Gastroesophageal sphincter (tissue), 4 donors: ENCODE measurements around the gene GARIN3. TPM values are rescaled to one million over a fixed set of nuclear protein-coding genes. Genes with fewer than 3 reads are reported as not detected.
"Not testable (repeated sequence)": the region's sequence is repeated elsewhere in the genome, so short reads cannot be mapped to it uniquely, and the experiment has no call there.

Source experiments
- ATAC-seq: fragments of 150-250 bp; one replicate; pipeline ENCODE4 v1.9.1; 2016; ENCODE audit warnings: mild to moderate bottlenecking, moderate library complexity
- H3K27ac ChIP-seq, 4 donors: fragments of 200-600 bp; sonication (generic) in 3 of 4; 1 replicate in 3 of 4; 2 replicates in 1 of 4; pipeline ENCODE4 v1.5.1; 2016 to 2019
- H3K27me3 ChIP-seq: fragments of 200-600 bp; sonication (generic); one replicate; pipeline ENCODE4 v1.5.1; 2019
- H3K36me3 ChIP-seq, 2 donors: fragments of 200-600 bp; sonication (generic); one replicate each; pipeline ENCODE4 v1.5.1; 2019; ENCODE audit warnings: control low read depth in 1 of 2
- H3K4me1 ChIP-seq, 3 donors: fragments of 200-600 bp; sonication (generic); 1 replicate in 2 of 3; 2 replicates in 1 of 3; pipeline ENCODE4 v1.5.1; 2016 to 2019; ENCODE audit warnings: control low read depth in 2 of 3
- H3K4me3 ChIP-seq, 2 donors: fragments of 200-600 bp; sonication (generic); one replicate each; pipeline ENCODE4 v1.5.1; 2019; ENCODE audit warnings: mild to moderate bottlenecking in 1 of 2, moderate library complexity in 1 of 2
- H3K9me3 ChIP-seq, 3 donors: fragments of 200-600 bp; sonication (generic); one replicate each; pipeline ENCODE4 v1.5.1; 2017 to 2019; ENCODE audit warnings: control low read depth in 2 of 3
- CTCF ChIP-seq, 4 experiments: fragments of 200-600 bp in 2 of 4; fragments of 450-650 bp in 2 of 4; sonication (generic) in 1 of 4; IDR thresholded peaks; one replicate each; pipeline ENCODE4 v1.5.1; 2017 to 2019; ENCODE audit warnings: antibody characterized with exemption in 4 of 4, mild to moderate bottlenecking in 2 of 4, moderate library complexity in 2 of 4
- EP300 ChIP-seq: sonication (generic); formaldehyde crosslinking; IDR thresholded peaks from one replicate; pipeline ENCODE4 v1.6.1; 2017; ENCODE audit warnings: antibody characterized with exemption, mild to moderate bottlenecking
- POLR2A ChIP-seq, 2 donors: fragments of 450-650 bp; IDR thresholded peaks; one replicate each; pipeline ENCODE4 v1.6.1; 2017; ENCODE audit warnings: antibody characterized with exemption in 2 of 2, mild to moderate bottlenecking in 2 of 2, moderate library complexity in 1 of 2
- POLR2AphosphoS5 ChIP-seq: sonication (generic); formaldehyde crosslinking; IDR thresholded peaks from one replicate; pipeline ENCODE4 v1.6.1; 2017; ENCODE audit warnings: antibody characterized with exemption
- WGBS, 2 donors: methylation state at CpG; one replicate each; pipeline ENCODE4 v1.1.5; 2018; ENCODE audit warnings: low coverage in 1 of 2; 5-methylcytosine and 5-hydroxymethylcytosine counted together
- total RNA-seq, 4 donors: library from RNA; depleted of rRNA; stranded (reverse); fragments of >200 nt; gene quantifications; one replicate each; pipeline ENCODE4 v1.1.0, GENCODE V29; 2016

Gene GARIN3
- total RNA-seq, 4 donors from 2014 or later = not detected

GRCh38 chr5:157212307-157212706 lies 46.2 kb upstream of the GARIN3 start:
- no peak overlapping the region for H3K27ac ChIP-seq
- 86 to 94% methylated on average over 4 to 5 of the region's 5 CpGs for WGBS, 2 donors
- no peak for ATAC-seq
- H3K9me3 ChIP-seq = no peaks in the 10 kb centered on the region
- TF ChIP-seq POLR2AphosphoS5 (no peak), POLR2A (IDR thresholded peaks at IDR 0.05) (no peak), EP300 (no peak), CTCF (IDR thresholded peaks at IDR 0.05) (no peak)
- H3K27me3 ChIP-seq = no peaks in the 10 kb centered on the region
- no peaks in the 10 kb centered on the region for H3K36me3 ChIP-seq
- H3K4me3 ChIP-seq = no peak overlapping the region
- H3K4me1 ChIP-seq = no peaks in the 10 kb centered on the region

GRCh38 chr5:157210652-157211051 lies 44.6 kb upstream of the GARIN3 start:
- H3K27me3 ChIP-seq, H3K36me3 ChIP-seq, H3K4me3 ChIP-seq, H3K27ac ChIP-seq, H3K9me3 ChIP-seq, ATAC-seq, H3K4me1 ChIP-seq: not testable (repeated sequence)
- whole genome bisulfite sequencing, 2 donors = 33% methylated on average over 1 of the region's 1 CpG; no CpG with 5 or more reads in 1 of the 2 donors

GRCh38 chr5:157205708-157206107 lies 39.6 kb upstream of the GARIN3 start:
- Histone ChIP-seq H3K27me3 (no peaks in the 10 kb centered on the region), H3K4me1 (no peaks in the 10 kb centered on the region), H3K9me3 (no peaks in the 10 kb centered on the region), H3K27ac (no peak overlapping the region), H3K4me3 (no peak overlapping the region), H3K36me3 (no peaks in the 10 kb centered on the region)
- whole genome bisulfite sequencing, 2 donors = 73 to 80% methylated on average over 5 to 6 of the region's 6 CpGs
- ATAC-seq = no peak
- no peak for TF ChIP-seq CTCF (IDR thresholded peaks at IDR 0.05)
- no peak for TF ChIP-seq POLR2AphosphoS5
- no peak for TF ChIP-seq EP300

- Histone ChIP-seq H3K4me1 (no peaks in the 10 kb centered on the region), H3K4me3 (no peak overlapping the region), H3K36me3 (no peaks in the 10 kb centered on the region), H3K27me3 (peaks cover 6% of the 10 kb centered on the region), H3K27ac (no peak overlapping the region), H3K9me3 (no peaks in the 10 kb centered on the region)
- 68 to 82% methylated on average over 4 of the region's 4 CpGs for WGBS, 2 donors
- ATAC-seq = no peak
- TF ChIP-seq EP300 = no peak
- no peak for TF ChIP-seq POLR2A (IDR thresholded peaks at IDR 0.05)
- TF ChIP-seq POLR2AphosphoS5 = no peak
- TF ChIP-seq CTCF (IDR thresholded peaks at IDR 0.05) = no peak
These were observed 38.7 kb upstream of the GARIN3 start for GRCh38 chr5:157204765-157205164.

GRCh38 chr5:157203417-157203816 lies 37.4 kb upstream of the GARIN3 start:
- WGBS, 2 donors = 69 to 72% methylated on average over 4 of the region's 4 CpGs
- Histone ChIP-seq H3K4me1 (no peaks in the 10 kb centered on the region), H3K36me3 (no peaks in the 10 kb centered on the region), H3K9me3 (no peaks in the 10 kb centered on the region), H3K27me3 (peaks cover 16% of the 10 kb centered on the region), H3K4me3 (no peak overlapping the region), H3K27ac (no peak overlapping the region)
- TF ChIP-seq POLR2AphosphoS5 (no peak), CTCF (IDR thresholded peaks at IDR 0.05) (no peak), EP300 (no peak), POLR2A (IDR thresholded peaks at IDR 0.05) (no peak)
- no peak for ATAC-seq
